A549 treated with dexamethasone at 1 μM for 4 hours (cell line): ENCODE measurements around the gene TBX20. TPM values are rescaled to one million over a fixed set of nuclear protein-coding genes. Genes with fewer than 3 reads are reported as not detected.

Experiments used
- total RNA-seq: library from RNA; stranded (reverse); fragments of 200-300 nt; extraction: Qiagen RNA extraction; gene quantifications from 5 replicates; pipeline ENCODE4 v1.2.3, GENCODE V29; 2022

Gene TBX20, protein sequence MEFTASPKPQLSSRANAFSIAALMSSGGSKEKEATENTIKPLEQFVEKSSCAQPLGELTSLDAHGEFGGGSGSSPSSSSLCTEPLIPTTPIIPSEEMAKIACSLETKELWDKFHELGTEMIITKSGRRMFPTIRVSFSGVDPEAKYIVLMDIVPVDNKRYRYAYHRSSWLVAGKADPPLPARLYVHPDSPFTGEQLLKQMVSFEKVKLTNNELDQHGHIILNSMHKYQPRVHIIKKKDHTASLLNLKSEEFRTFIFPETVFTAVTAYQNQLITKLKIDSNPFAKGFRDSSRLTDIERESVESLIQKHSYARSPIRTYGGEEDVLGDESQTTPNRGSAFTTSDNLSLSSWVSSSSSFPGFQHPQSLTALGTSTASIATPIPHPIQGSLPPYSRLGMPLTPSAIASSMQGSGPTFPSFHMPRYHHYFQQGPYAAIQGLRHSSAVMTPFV
- total RNA-seq, result 1.4 to 3.6 TPM (median 3.1 TPM) in 5 replicates

DNA sequence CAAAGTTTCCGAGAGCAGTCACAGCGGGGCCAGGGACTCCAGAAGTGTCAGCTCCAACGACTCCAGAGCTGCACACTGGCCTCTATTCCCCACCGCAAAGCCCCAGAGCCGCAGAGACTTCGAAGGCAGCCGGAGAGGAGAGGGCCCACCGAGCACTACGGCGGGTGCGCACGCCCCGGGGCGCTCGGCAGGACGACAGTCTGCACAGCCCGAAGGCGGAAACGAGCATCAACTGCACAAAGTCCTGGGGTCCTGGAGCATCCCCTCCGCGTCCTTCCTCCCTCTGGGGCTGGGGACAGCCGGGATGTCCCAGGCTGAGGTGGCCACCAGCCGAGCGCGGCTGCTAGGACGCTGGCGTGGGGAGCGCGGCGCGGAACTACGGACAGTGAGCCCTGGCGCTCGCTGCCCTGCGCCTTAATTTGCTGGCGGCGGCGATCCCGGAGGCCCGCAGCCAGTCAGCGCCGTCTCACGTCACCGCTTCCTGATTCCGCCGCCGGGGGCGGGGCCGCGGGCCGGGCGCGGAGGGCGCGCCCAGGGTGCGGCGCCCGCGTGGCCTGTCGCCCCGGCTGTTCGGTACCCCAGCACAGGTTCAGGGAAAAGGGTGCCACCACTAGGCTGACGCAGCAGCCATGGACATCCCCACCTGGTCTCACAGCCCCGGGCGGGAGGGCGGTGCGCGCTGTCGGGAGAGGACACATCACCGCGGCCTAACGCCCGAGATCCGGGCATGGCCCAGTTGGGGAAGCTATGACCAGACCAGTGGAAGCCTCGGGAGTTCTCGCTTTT is at the start of gene TBX20:
TSS of gene TBX20 (minus strand) at position 391 of the 786 bp plus-strand sequence. CDS start 480 bp downstream, outside the sequence.

Other genes starting within 250 kb of the TBX20 start
- 31.5 to 62.5 TPM (median 48.0 TPM) in 5 replicates for gene DPY19L1, start 216.6 kb downstream of the TBX20 start, total RNA-seq